ENCODE data around the gene PANK1. TPM values are rescaled to one million over a fixed set of nuclear protein-coding genes. Genes with fewer than 3 reads are reported as not detected.
A peak's percentile ranks its signal among the peaks of the same experiment; 100 is the strongest.

PANK1 gene
- total and polyA plus RNA-seq, 2 donors (not counting 3 experiments of a cell fraction or from before 2014, with no cell fraction given), result 2.0 to 6.3 TPM

DNA sequence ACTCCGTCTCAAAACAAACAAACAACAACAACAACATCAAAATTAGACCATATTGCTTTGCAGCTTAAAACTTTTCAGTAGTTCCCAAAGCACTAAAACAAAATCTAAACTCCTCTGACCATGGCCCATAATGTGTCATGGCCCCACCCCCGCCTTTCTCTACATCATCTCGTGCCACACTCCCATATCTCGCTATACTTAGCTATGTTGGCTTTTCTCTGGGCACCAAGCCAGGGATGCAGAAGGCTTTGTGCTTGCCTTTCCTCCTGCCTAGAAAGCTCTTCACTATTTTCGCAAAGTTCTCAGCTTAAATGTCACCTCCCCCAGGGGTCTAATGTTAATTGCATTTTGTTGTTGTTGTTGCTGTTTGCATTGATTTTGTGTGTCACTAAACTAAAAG lies 94.5 kb downstream of the PANK1 start:
- BruUV-seq (replicated peaks), result no TSS peak
- Histone ChIP-seq H3K9me1 (replicated peaks; ENCODE audit: control insufficient read depth, extremely low read depth, insufficient read depth, low read length) (no peaks in the 10 kb centered on the region), H3K4me3 (replicated peaks in 1 of 3; ENCODE audit: insufficient read depth in 1 of 3, low read depth in 1 of 3, low read length in 3 of 3) (no peak overlapping the region), H3K4me2 (ENCODE audit: insufficient read depth, low read length) (no peak overlapping the region), H3K4me1 (ENCODE audit: control insufficient read depth, extremely low read depth, insufficient read depth, low read length) (peaks cover 4% of the 10 kb centered on the region), H3K27ac (ENCODE audit: insufficient read depth, low read depth, low read length) (no peak overlapping the region), H3K9ac (replicated peaks; ENCODE audit: extremely low read depth, insufficient read depth, low read length) (no peak overlapping the region), H3K79me2 (ENCODE audit: control insufficient read depth, insufficient read depth, low read length) (no peaks in the 10 kb centered on the region), H3K27me3 (ENCODE audit: control insufficient read depth in 2 of 2, insufficient read depth in 2 of 2, low read length in 2 of 2) (no peaks in the 10 kb centered on the region), H4K20me1 (replicated peaks; ENCODE audit: control insufficient read depth, extremely low read depth, insufficient read depth, low read length) (no peaks in the 10 kb centered on the region), H2AFZ (ENCODE audit: low read depth, low read length) (no peak overlapping the region), H3K36me3 (ENCODE audit: control insufficient read depth in 2 of 2, extremely low read depth in 1 of 2, insufficient read depth in 2 of 2, low read length in 2 of 2) (no peaks in the 10 kb centered on the region), H3K9me3 (replicated peaks; ENCODE audit: control insufficient read depth, insufficient read depth, low read length) (no peaks in the 10 kb centered on the region)
- CTCF ChIA-PET, result interaction anchor here (1.1 kb wide), 1 partner anchor 81 kb away, joined by 3 read pairs; no protein-coding TSS in a partner anchor
- DNase-seq (ENCODE audit: low read depth, low spot score) (no peak), FAIRE-seq (no peak)
- no peak for TF ChIP-seq EZH2 (IDR thresholded peaks at IDR 0.05; ENCODE audit: borderline replicate concordance, low read depth, low read length, severe bottlenecking)
- POLR2A ChIA-PET, result interaction anchor here (0.6 kb wide), 1 partner anchor 93 kb away, joined by 5 read pairs; no protein-coding TSS in a partner anchor
- dilution Hi-C loops (cut with MboI; ENCODE audit: extremely low pct_ligation_motif_present, low sequenced_read_pairs) (no loop called here), intact Hi-C loops (cut with micrococcal nuclease) (no loop called here)

- H3K4me2 ChIP-seq (ENCODE audit: insufficient read depth, low read length), result no peak overlapping the region
- DNase-seq (ENCODE audit: low read depth, low spot score) (no peak), FAIRE-seq (peak; percentile 43)
- no peak overlapping the region for H3K9ac ChIP-seq (replicated peaks; ENCODE audit: extremely low read depth, insufficient read depth, low read length)
- H3K79me2 ChIP-seq (ENCODE audit: control insufficient read depth, insufficient read depth, low read length), result no peaks in the 10 kb centered on the region
- ChIA-PET POLR2A (no interaction called here), CTCF (no interaction called here)
- no peaks in the 10 kb centered on the region for H3K9me3 ChIP-seq (replicated peaks; ENCODE audit: control insufficient read depth, insufficient read depth, low read length)
- H3K9me1 ChIP-seq (replicated peaks; ENCODE audit: control insufficient read depth, extremely low read depth, insufficient read depth, low read length), result no peaks in the 10 kb centered on the region
- intact Hi-C loops (cut with micrococcal nuclease) (no loop called here), dilution Hi-C loops (cut with MboI; ENCODE audit: extremely low pct_ligation_motif_present, low sequenced_read_pairs) (no loop called here)
- TF ChIP-seq MYC (IDR thresholded peaks at IDR 0.05; ENCODE audit: low read depth, low read length), result no peak
- TF ChIP-seq GATA2 (IDR thresholded peaks at IDR 0.05; ENCODE audit: insufficient read depth, insufficient read length, low read depth, low read length), result no peak
- no peak for TF ChIP-seq EZH2 (IDR thresholded peaks at IDR 0.05; ENCODE audit: borderline replicate concordance, low read depth, low read length, severe bottlenecking)
- TF ChIP-seq FOS (IDR thresholded peaks at IDR 0.05; ENCODE audit: borderline replicate concordance, insufficient read depth, low read length), result no peak
- TF ChIP-seq, protein P1, sequence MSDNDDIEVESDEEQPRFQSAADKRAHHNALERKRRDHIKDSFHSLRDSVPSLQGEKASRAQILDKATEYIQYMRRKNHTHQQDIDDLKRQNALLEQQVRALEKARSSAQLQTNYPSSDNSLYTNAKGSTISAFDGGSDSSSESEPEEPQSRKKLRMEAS (IDR thresholded peaks at IDR 0.05; ENCODE audit: insufficient read depth, insufficient read length), result no peak
- no peak for TF ChIP-seq JUN (IDR thresholded peaks at IDR 0.05; ENCODE audit: borderline replicate concordance, insufficient read depth, insufficient read length, low read depth)
- no peak for TF ChIP-seq POLR2A (IDR thresholded peaks at IDR 0.05; ENCODE audit: low read depth, low read length)
- no peak for TF ChIP-seq CTCF (IDR thresholded peaks at IDR 0.05; ENCODE audit: extremely low read depth in 1 of 2, insufficient read depth in 1 of 2, low read depth in 1 of 2, low read length in 2 of 2)
- no peak for TF ChIP-seq POLR2AphosphoS5 (IDR thresholded peaks at IDR 0.05; ENCODE audit: insufficient read depth, low read depth, low read length)
- H3K4me1 ChIP-seq (ENCODE audit: control insufficient read depth, extremely low read depth, insufficient read depth, low read length), result peaks cover 4% of the 10 kb centered on the region
- no peak overlapping the region for H3K4me3 ChIP-seq (replicated peaks in 1 of 3; ENCODE audit: insufficient read depth in 1 of 3, low read depth in 1 of 3, low read length in 3 of 3)
- no peaks in the 10 kb centered on the region for H3K36me3 ChIP-seq (ENCODE audit: control insufficient read depth in 2 of 2, extremely low read depth in 1 of 2, insufficient read depth in 2 of 2, low read length in 2 of 2)
- no peak overlapping the region for H3K27ac ChIP-seq (ENCODE audit: insufficient read depth, low read depth, low read length)
- H3K27me3 ChIP-seq (ENCODE audit: control insufficient read depth in 2 of 2, insufficient read depth in 2 of 2, low read length in 2 of 2), result no peaks in the 10 kb centered on the region
- H2AFZ ChIP-seq (ENCODE audit: low read depth, low read length), result no peak overlapping the region
- BruUV-seq (replicated peaks), result no TSS peak
- no peaks in the 10 kb centered on the region for H4K20me1 ChIP-seq (replicated peaks; ENCODE audit: control insufficient read depth, extremely low read depth, insufficient read depth, low read length)
These were observed 95.5 kb downstream of the PANK1 start for GRCh38 chr10:89549510-89549909.

Measured in endothelial cell of umbilical vein (primary cell).